Activated naive CD4-positive, alpha-beta T cell treated with anti-CD3 and anti-CD28 coated beads, Interleukin-2, amount 50 U/mL, for 72 hours (primary cell): ENCODE measurements around the gene TRIB2. TPM values are rescaled to one million over a fixed set of nuclear protein-coding genes. Genes with fewer than 3 reads are reported as not detected.

Experiments used
- ATAC-seq, 2 donors: fragments of 150-1000 bp; cut with Tn5 transposase; 2 replicates each; pipeline ENCODE4 v1.10.0; 2021; ENCODE audit warnings: mild to moderate bottlenecking in 2 of 2, moderate library complexity in 2 of 2
- DNase-seq, 2 donors: peaks; one replicate each; pipeline ENCODE4 v3.0.0; 2021 to 2022; ENCODE audit warnings: low spot score in 2 of 2
- H3K27ac Mint-ChIP-seq, 2 donors: one replicate each; pipeline ENCODE4 v1.8.0; 2022; ENCODE audit warnings: mild to moderate bottlenecking in 2 of 2, mixed read lengths in 2 of 2
- H3K36me3 Mint-ChIP-seq, 2 donors: one replicate each; pipeline ENCODE4 v1.8.0; 2022; ENCODE audit warnings: mixed read lengths in 2 of 2
- H3K9me3 Mint-ChIP-seq, 2 donors: one replicate each; pipeline ENCODE4 v1.8.0; 2022; ENCODE audit warnings: mixed read lengths in 2 of 2
- total RNA-seq, 2 donors: library from RNA; stranded (reverse); gene quantifications; one replicate each; pipeline ENCODE4 v1.2.3, GENCODE V29; 2022

Gene TRIB2
- total RNA-seq, 2 donors from 2014 or later, result 2.6 to 7.7 TPM

- H3K27ac Mint-ChIP-seq, result no peak overlapping the region
- peaks cover 7 to 13% of the 10 kb centered on the region in 2 donors for H3K36me3 Mint-ChIP-seq
- H3K9me3 Mint-ChIP-seq, result peaks cover 0 to 4% of the 10 kb centered on the region in 2 donors
Measured at GRCh38 chr2:12714391-12715221, 2.1 kb upstream of the TRIB2 start.

GRCh38 chr2:12715258-12716031 is 1.3 kb upstream of the TRIB2 start:
- H3K9me3 Mint-ChIP-seq, result peaks cover 0 to 4% of the 10 kb centered on the region in 2 donors
- no peak for ATAC-seq
- H3K36me3 Mint-ChIP-seq, result peaks cover 7 to 13% of the 10 kb centered on the region in 2 donors
- peak overlapping the region in 1 of 2 donors; percentile 85 for H3K27ac Mint-ChIP-seq
- no peak for DNase-seq

More at GRCh38 chr2:12714391-12715221, 2.1 kb upstream of the TRIB2 start:
- ATAC-seq (no peak), DNase-seq (no peak)

GRCh38 chr2:12716032-12716281 is 779 bp upstream of the TRIB2 start:
- peaks cover 7 to 13% of the 10 kb centered on the region in 2 donors for H3K36me3 Mint-ChIP-seq
- DNase-seq, result peak; percentile 68 to 77
- peak; percentile 45 to 46 for ATAC-seq
- peak overlapping the region; percentile 81 to 85 for H3K27ac Mint-ChIP-seq
- peaks cover 0 to 4% of the 10 kb centered on the region in 2 donors for H3K9me3 Mint-ChIP-seq

- DNase-seq (peak in 1 of 2 donors; percentile 35), ATAC-seq (peak; percentile 27 to 43)
- Mint-ChIP-seq H3K27ac (peak overlapping the region; percentile 85 to 95), H3K36me3 (peaks cover 7 to 13% of the 10 kb centered on the region in 2 donors), H3K9me3 (no peaks in the 10 kb centered on the region)
Measured at GRCh38 chr2:12717191-12718014, 667 bp downstream of the TRIB2 start.

- Mint-ChIP-seq H3K27ac (peak overlapping the region; percentile 85 to 96), H3K36me3 (peaks cover 7 to 13% of the 10 kb centered on the region in 2 donors), H3K9me3 (no peaks in the 10 kb centered on the region)
- ATAC-seq (peak in 1 of 2 donors; percentile 17), DNase-seq (no peak)
Measured at GRCh38 chr2:12718015-12718671, 1.4 kb downstream of the TRIB2 start.

- no peaks in the 10 kb centered on the region for H3K9me3 Mint-ChIP-seq
- peaks cover 7 to 13% of the 10 kb centered on the region in 2 donors for H3K36me3 Mint-ChIP-seq
- H3K27ac Mint-ChIP-seq, result peak overlapping the region; percentile 85 to 96
- DNase-seq (no peak), ATAC-seq (no peak)
Measured at GRCh38 chr2:12718711-12719399, 2.1 kb downstream of the TRIB2 start.

GRCh38 chr2:12719400-12720277 is 2.9 kb downstream of the TRIB2 start:
- no peak for ATAC-seq
- no peak for DNase-seq
- Mint-ChIP-seq H3K36me3 (peaks cover 7 to 14% of the 10 kb centered on the region in 2 donors), H3K27ac (peak overlapping the region in 1 of 2 donors; percentile 85), H3K9me3 (no peaks in the 10 kb centered on the region)

GRCh38 chr2:12720278-12720620 is 3.5 kb downstream of the TRIB2 start:
- no peak for ATAC-seq
- H3K27ac Mint-ChIP-seq, result no peak overlapping the region
- peaks cover 7 to 20% of the 10 kb centered on the region in 2 donors for H3K36me3 Mint-ChIP-seq
- DNase-seq, result no peak
- no peaks in the 10 kb centered on the region for H3K9me3 Mint-ChIP-seq

- Mint-ChIP-seq H3K9me3 (no peaks in the 10 kb centered on the region), H3K27ac (no peak overlapping the region), H3K36me3 (peaks cover 7 to 23% of the 10 kb centered on the region in 2 donors)
- ATAC-seq, result no peak
- no peak for DNase-seq
Measured at GRCh38 chr2:12720754-12721378, 4.1 kb downstream of the TRIB2 start.

GRCh38 chr2:12721566-12722446 is 5.1 kb downstream of the TRIB2 start:
- peaks cover 7 to 28% of the 10 kb centered on the region in 2 donors for H3K36me3 Mint-ChIP-seq
- DNase-seq, result no peak
- peak; percentile 17 to 50 for ATAC-seq
- no peaks in the 10 kb centered on the region for H3K9me3 Mint-ChIP-seq
- H3K27ac Mint-ChIP-seq, result no peak overlapping the region

- no peak for DNase-seq
- H3K36me3 Mint-ChIP-seq, result peaks cover 7 to 25% of the 10 kb centered on the region in 2 donors
- no peak overlapping the region for H3K27ac Mint-ChIP-seq
- peak; percentile 10 to 26 for ATAC-seq
- no peaks in the 10 kb centered on the region for H3K9me3 Mint-ChIP-seq
Measured at GRCh38 chr2:12722447-12723316, 5.9 kb downstream of the TRIB2 start.

GRCh38 chr2:12723736-12724463 is 7.2 kb downstream of the TRIB2 start:
- peaks cover 0 to 17% of the 10 kb centered on the region in 2 donors for H3K36me3 Mint-ChIP-seq
- H3K27ac Mint-ChIP-seq, result no peak overlapping the region
- ATAC-seq, result no peak

More at GRCh38 chr2:12723736-12724463, 7.2 kb downstream of the TRIB2 start:
- no peak for DNase-seq
- no peaks in the 10 kb centered on the region for H3K9me3 Mint-ChIP-seq
